ENCODE data around the gene SLC22A15. TPM values are rescaled to one million over a fixed set of nuclear protein-coding genes. Genes with fewer than 3 reads are reported as not detected.

Gene SLC22A15
- total and polyA plus RNA-seq, 10 of the 15 experiments (the other 5 are each of a cell fraction or from before 2014, with no cell fraction given) = 0.05 to 2.8 (median 0.13) TPM; not detected in 1

DNA sequence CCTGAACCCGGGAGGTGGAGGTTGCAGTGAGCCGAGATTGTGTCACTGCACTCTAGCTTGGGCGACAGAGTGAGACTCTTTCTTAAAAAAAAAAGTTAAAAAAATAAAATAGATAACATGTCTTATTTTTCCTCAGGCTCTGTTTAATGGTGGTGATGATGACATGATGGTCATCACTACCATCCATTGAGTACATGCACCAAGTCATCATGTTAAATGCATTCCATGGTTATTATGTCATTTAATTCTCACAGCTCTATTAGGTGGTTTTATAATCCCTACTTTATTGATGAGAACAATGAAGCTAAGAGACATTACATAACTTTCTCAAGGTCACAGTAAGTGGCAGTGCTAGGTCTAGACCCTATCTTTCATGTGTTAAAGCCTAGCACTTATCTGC is 100.5 kb downstream of the SLC22A15 start:
- Histone ChIP-seq H4K20me1 (ENCODE audit: control insufficient read depth, insufficient read depth) (no peaks in the 10 kb centered on the region), H3K27me3 (replicated peaks in 1 of 2; ENCODE audit: control insufficient read depth in 2 of 2, insufficient read depth in 2 of 2, low read length in 1 of 2) (no peaks in the 10 kb centered on the region), H3K4me1 (ENCODE audit: control insufficient read depth, insufficient read depth, low read length) (no peaks in the 10 kb centered on the region), H3K9me3 (replicated peaks; ENCODE audit: control insufficient read depth, insufficient read depth, low read length) (no peaks in the 10 kb centered on the region), H3K79me2 (ENCODE audit: control insufficient read depth, insufficient read depth, low read length) (no peaks in the 10 kb centered on the region), H3K4me2 (ENCODE audit: control insufficient read depth, insufficient read depth) (no peak overlapping the region), H3K4me3 (no peak overlapping the region), H3K9ac (ENCODE audit: control insufficient read depth, insufficient read depth, low read length) (no peak overlapping the region), H3K27ac (ENCODE audit: control insufficient read depth, insufficient read depth) (no peak overlapping the region), H3K36me3 (ENCODE audit: control insufficient read depth in 2 of 2, insufficient read depth in 2 of 2, low read length in 1 of 2) (no peaks in the 10 kb centered on the region), H2AFZ (ENCODE audit: control insufficient read depth, low read depth, low read length) (no peak overlapping the region)
- DNase-seq (ENCODE audit: low read depth, low spot score) (no peak), ATAC-seq (no peak), FAIRE-seq (no peak)
- 53% methylated on average over 3 of the region's 3 CpGs for WGBS (ENCODE audit: insufficient coverage, insufficient replicate concordance, low lambda C conversion rate, missing lambda C conversion rate)
- no TSS peak for BruUV-seq (replicated peaks)
- ChIA-PET CTCF (no interaction called here), POLR2A (no interaction called here), SMC1A (ENCODE audit: uncharacterized antibody, unreplicated experiment) (no interaction called here), RAD21 (ENCODE audit: unreplicated experiment) (no interaction called here)
- in situ Hi-C loops (cut with MboI) (no loop called here), intact Hi-C loops (cut with micrococcal nuclease; ENCODE audit: unreplicated experiment) (no loop called here)
- TF ChIP-seq, protein P1, sequence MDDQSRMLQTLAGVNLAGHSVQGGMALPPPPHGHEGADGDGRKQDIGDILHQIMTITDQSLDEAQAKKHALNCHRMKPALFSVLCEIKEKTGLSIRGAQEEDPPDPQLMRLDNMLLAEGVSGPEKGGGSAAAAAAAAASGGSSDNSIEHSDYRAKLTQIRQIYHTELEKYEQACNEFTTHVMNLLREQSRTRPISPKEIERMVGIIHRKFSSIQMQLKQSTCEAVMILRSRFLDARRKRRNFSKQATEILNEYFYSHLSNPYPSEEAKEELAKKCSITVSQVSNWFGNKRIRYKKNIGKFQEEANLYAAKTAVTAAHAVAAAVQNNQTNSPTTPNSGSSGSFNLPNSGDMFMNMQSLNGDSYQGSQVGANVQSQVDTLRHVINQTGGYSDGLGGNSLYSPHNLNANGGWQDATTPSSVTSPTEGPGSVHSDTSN (IDR thresholded peaks at IDR 0.05; ENCODE audit: insufficient replicate concordance, low read depth, low read length) = no peak
- TF ChIP-seq PML (IDR thresholded peaks at IDR 0.05; ENCODE audit: low read length) (no peak), ZNF274 (IDR thresholded peaks at IDR 0.05; ENCODE audit: insufficient read depth, insufficient read length) (no peak), SUPT20H (IDR thresholded peaks at IDR 0.05; ENCODE audit: borderline replicate concordance, control insufficient read depth, low read depth, low read length) (no peak), GATAD2B (conservative IDR thresholded peaks at IDR 0.05; ENCODE audit: low read depth) (no peak), CBFB (IDR thresholded peaks at IDR 0.05; ENCODE audit: low read depth) (no peak), NR2C2 (IDR thresholded peaks at IDR 0.05; ENCODE audit: borderline replicate concordance, control insufficient read depth, insufficient read length, low read depth) (no peak), RUNX3 (IDR thresholded peaks at IDR 0.05; ENCODE audit: low read length) (no peak), BMI1 (IDR thresholded peaks at IDR 0.05; ENCODE audit: borderline replicate concordance) (no peak), SP1 (IDR thresholded peaks at IDR 0.05; ENCODE audit: low read depth, low read length) (no peak), POLR2AphosphoS2 (IDR thresholded peaks at IDR 0.05; ENCODE audit: low read depth, low read length) (no peak), ZNF622 (IDR thresholded peaks at IDR 0.05) (no peak), WRNIP1 (IDR thresholded peaks at IDR 0.05; ENCODE audit: borderline replicate concordance, low read depth, low read length) (no peak)
- TF ChIP-seq, protein P2, sequence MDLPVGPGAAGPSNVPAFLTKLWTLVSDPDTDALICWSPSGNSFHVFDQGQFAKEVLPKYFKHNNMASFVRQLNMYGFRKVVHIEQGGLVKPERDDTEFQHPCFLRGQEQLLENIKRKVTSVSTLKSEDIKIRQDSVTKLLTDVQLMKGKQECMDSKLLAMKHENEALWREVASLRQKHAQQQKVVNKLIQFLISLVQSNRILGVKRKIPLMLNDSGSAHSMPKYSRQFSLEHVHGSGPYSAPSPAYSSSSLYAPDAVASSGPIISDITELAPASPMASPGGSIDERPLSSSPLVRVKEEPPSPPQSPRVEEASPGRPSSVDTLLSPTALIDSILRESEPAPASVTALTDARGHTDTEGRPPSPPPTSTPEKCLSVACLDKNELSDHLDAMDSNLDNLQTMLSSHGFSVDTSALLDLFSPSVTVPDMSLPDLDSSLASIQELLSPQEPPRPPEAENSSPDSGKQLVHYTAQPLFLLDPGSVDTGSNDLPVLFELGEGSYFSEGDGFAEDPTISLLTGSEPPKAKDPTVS (IDR thresholded peaks at IDR 0.05; ENCODE audit: low read depth, low read length) = no peak
- TF ChIP-seq, protein P3, sequence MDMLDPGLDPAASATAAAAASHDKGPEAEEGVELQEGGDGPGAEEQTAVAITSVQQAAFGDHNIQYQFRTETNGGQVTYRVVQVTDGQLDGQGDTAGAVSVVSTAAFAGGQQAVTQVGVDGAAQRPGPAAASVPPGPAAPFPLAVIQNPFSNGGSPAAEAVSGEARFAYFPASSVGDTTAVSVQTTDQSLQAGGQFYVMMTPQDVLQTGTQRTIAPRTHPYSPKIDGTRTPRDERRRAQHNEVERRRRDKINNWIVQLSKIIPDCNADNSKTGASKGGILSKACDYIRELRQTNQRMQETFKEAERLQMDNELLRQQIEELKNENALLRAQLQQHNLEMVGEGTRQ (IDR thresholded peaks at IDR 0.05; ENCODE audit: borderline replicate concordance, low read depth, low read length) = no peak
- TF ChIP-seq, protein P4, sequence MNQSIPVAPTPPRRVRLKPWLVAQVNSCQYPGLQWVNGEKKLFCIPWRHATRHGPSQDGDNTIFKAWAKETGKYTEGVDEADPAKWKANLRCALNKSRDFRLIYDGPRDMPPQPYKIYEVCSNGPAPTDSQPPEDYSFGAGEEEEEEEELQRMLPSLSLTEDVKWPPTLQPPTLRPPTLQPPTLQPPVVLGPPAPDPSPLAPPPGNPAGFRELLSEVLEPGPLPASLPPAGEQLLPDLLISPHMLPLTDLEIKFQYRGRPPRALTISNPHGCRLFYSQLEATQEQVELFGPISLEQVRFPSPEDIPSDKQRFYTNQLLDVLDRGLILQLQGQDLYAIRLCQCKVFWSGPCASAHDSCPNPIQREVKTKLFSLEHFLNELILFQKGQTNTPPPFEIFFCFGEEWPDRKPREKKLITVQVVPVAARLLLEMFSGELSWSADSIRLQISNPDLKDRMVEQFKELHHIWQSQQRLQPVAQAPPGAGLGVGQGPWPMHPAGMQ (IDR thresholded peaks at IDR 0.05; ENCODE audit: borderline replicate concordance) = no peak
- TF ChIP-seq, protein P5, sequence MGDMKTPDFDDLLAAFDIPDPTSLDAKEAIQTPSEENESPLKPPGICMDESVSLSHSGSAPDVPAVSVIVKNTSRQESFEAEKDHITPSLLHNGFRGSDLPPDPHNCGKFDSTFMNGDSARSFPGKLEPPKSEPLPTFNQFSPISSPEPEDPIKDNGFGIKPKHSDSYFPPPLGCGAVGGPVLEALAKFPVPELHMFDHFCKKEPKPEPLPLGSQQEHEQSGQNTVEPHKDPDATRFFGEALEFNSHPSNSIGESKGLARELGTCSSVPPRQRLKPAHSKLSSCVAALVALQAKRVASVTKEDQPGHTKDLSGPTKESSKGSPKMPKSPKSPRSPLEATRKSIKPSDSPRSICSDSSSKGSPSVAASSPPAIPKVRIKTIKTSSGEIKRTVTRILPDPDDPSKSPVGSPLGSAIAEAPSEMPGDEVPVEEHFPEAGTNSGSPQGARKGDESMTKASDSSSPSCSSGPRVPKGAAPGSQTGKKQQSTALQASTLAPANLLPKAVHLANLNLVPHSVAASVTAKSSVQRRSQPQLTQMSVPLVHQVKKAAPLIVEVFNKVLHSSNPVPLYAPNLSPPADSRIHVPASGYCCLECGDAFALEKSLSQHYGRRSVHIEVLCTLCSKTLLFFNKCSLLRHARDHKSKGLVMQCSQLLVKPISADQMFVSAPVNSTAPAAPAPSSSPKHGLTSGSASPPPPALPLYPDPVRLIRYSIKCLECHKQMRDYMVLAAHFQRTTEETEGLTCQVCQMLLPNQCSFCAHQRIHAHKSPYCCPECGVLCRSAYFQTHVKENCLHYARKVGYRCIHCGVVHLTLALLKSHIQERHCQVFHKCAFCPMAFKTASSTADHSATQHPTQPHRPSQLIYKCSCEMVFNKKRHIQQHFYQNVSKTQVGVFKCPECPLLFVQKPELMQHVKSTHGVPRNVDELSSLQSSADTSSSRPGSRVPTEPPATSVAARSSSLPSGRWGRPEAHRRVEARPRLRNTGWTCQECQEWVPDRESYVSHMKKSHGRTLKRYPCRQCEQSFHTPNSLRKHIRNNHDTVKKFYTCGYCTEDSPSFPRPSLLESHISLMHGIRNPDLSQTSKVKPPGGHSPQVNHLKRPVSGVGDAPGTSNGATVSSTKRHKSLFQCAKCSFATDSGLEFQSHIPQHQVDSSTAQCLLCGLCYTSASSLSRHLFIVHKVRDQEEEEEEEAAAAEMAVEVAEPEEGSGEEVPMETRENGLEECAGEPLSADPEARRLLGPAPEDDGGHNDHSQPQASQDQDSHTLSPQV (IDR thresholded peaks at IDR 0.05) = no peak

All from GM12878 (cell line).